ENCODE measurements around the gene NPTN.

Gene NPTN

DNA sequence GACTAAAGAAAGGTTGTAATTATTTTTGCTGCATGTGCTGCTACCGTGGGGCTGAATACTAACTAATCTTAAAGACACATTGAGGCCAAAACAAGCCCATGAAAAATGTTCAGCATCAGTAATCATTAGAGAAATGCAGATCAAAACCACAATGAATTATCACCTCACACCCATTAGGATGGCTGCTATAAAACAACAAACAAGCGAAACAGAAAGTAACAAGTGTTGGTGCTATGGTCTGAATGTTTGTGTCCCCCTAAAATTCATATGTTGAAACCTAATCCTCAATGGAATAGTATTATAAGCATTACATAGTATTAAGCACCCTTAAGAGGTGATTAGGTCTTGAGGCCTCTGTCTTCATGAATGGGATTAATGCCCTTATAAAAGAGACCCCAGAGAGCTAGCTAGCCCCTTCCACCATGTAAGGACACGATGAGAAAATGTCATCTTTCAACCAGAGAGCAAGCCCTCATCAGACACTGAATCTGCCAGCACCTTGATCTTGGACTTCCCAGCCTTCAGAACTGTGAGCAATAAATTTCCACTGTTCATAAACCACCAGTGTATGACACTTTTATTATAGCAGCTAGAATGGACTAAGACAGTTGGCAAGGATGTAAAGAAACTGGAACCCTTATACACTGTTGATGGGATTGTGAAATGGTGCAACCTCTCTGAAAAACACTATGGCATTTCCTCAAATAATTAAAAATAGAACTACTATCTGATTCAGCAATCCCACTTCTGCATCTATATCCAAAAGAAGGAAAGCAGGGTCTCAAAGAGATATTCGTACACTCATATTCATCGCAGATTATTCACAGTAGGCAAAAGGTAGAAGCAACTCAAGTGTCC lies 114.1 kb downstream of the NPTN start:
- no peak for DNase-seq (ENCODE audit: low read depth in 3 of 3)

- no peak for DNase-seq (ENCODE audit: low read depth in 3 of 3)
These were observed 114.9 kb downstream of the NPTN start for GRCh38 chr15:73518180-73518862.

DNA sequence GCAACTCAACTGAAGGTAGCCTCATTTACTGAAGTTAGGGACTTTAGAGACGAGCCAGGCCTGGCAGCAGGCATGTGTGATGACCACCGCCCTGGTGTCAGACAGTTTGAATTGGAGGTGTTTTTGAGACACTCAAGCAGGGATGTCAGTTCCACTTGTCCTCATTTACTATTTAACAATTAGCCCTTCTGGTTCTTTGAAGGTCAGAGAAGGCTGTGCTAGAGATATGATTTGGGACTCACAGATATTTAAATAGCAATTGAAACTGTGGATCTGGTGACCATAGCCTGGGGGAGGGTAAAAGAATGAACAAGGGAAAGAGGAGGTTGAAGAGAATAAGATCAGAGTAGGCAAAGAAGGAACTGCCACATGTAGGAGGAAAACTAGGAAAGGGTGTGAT lies 115.6 kb downstream of the NPTN start:
- DNase-seq (ENCODE audit: low read depth in 3 of 3), result no peak

DNA sequence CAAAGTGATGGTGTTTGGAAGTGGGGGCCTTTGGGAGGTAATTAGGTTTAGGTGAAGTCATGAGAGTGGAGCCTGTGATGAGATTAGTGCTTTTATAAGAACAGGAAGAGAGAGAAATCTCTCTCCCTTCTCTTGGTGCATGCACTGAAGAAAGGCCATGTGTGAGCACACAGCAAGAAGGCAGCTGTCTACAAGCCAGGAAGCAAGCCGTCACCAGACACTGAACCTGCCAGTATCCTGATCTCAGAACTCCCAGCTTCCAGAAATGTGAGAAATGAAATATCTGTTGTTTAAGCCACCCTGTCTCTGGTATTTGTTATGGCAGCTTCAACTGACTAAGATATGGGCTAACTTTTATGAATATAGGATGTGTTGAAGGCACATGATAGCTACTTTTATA lies 117.7 kb downstream of the NPTN start:
- DNase-seq (ENCODE audit: low read depth in 3 of 3), result no peak
